Muscle of leg (tissue), 11 donors: ENCODE results near the gene ADRM1. TPM values are rescaled to one million over a fixed set of nuclear protein-coding genes. Genes with fewer than 3 reads are reported as not detected.

ENCODE experiments used
- DNase-seq: peaks from one replicate; pipeline ENCODE4 v3.0.0; 2013
- H3K27ac ChIP-seq: one replicate; pipeline ENCODE4 v1.5.1; 2013; ENCODE audit warnings: mild to moderate bottlenecking, low read length, control low read depth
- H3K27me3 ChIP-seq: one replicate; pipeline ENCODE4 v1.6.1; 2013; ENCODE audit warnings: low read length; ENCODE audit not compliant: control insufficient read depth, insufficient read depth
- H3K36me3 ChIP-seq: one replicate; pipeline ENCODE4 v1.6.1; 2013; ENCODE audit warnings: low read length; ENCODE audit not compliant: control insufficient read depth, insufficient read depth
- H3K4me1 ChIP-seq: one replicate; pipeline ENCODE4 v1.6.1; 2013; ENCODE audit warnings: low read length; ENCODE audit not compliant: control insufficient read depth, insufficient read depth
- H3K4me3 ChIP-seq: one replicate; pipeline ENCODE4 v1.5.1; 2013; ENCODE audit warnings: low read length, control low read depth
- H3K9me3 ChIP-seq: replicated peaks from 2 replicates; pipeline ENCODE4 v1.6.1; 2013; ENCODE audit warnings: low read depth, low read length; ENCODE audit not compliant: control insufficient read depth
- WGBS: methylation state at CpG from one replicate; pipeline ENCODE4 v1.1.5; 2013; ENCODE audit warnings: missing lambda C conversion rate; ENCODE audit not compliant: insufficient coverage; 5-methylcytosine and 5-hydroxymethylcytosine counted together
- polyA plus RNA-seq, 8 donors: library from polyadenylated mRNA; unstranded; fragments of 120-200 nt; gene quantifications; one replicate each; pipeline versions ENCODE4 v1.2.1 to v1.2.3, GENCODE V29; 2013; ENCODE audit warnings: inconsistent platforms in 1 of 8, low replicate concordance in 1 of 8; ENCODE audit not compliant: insufficient read length in 8 of 8, insufficient read depth in 1 of 8
- total RNA-seq: library from RNA; stranded (reverse); fragments of 120-200 nt; gene quantifications from one replicate; pipeline ENCODE4 v1.2.4, GENCODE V29; 2013

Gene ADRM1
- total and polyA plus RNA-seq, 9 donors: 53.6 to 65.6 (median 59.2) TPM

DNA sequence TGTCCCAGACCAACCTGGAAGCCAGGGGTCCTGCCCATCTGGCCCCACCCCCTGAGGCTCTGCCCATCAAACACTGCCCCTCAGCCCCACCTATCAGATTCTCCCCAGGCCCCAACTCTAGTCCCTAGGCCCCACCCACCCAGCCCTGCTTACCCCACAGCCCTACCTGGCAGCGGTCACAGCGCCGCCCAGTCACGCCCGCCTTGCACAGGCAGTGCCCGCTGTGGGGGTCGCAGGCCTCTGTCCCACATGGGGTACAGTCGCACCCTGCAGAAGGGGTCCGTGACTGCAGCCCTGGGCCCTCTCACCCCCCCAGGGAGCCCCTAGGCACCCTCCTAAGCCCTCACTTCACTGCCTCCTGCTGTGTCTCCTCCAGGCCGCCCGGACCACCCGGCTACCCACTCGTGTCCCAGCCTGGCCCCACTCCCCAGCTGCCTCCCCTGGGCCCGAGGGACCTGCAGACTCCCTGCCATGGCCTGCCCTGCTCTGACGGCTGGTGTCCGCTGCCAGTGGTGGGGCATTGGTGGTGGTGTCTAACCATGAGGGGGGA lies 19.8 kb downstream of the ADRM1 start:
- no peak for DNase-seq
- H3K9me3 ChIP-seq: no peaks in the 10 kb centered on the region
- peaks cover 53% of the 10 kb centered on the region for H3K36me3 ChIP-seq
- H3K27me3 ChIP-seq: no peaks in the 10 kb centered on the region
- 87% methylated on average over 15 of the region's 16 CpGs for WGBS
- H3K4me3 ChIP-seq: no peak overlapping the region
- no peaks in the 10 kb centered on the region for H3K4me1 ChIP-seq
- H3K27ac ChIP-seq: no peak overlapping the region

- H3K4me1 ChIP-seq: no peaks in the 10 kb centered on the region
- 88% methylated on average over 47 of the region's 52 CpGs for WGBS
- H3K27me3 ChIP-seq: no peaks in the 10 kb centered on the region
- no peak for DNase-seq
- no peak overlapping the region for H3K4me3 ChIP-seq
- H3K27ac ChIP-seq: no peak overlapping the region
- H3K36me3 ChIP-seq: peaks cover 58% of the 10 kb centered on the region
- no peaks in the 10 kb centered on the region for H3K9me3 ChIP-seq
Measured at GRCh38 chr20:62323146-62323979, 20.6 kb downstream of the ADRM1 start.

- no peak for DNase-seq
- H3K9me3 ChIP-seq: no peaks in the 10 kb centered on the region
- no peaks in the 10 kb centered on the region for H3K27me3 ChIP-seq
- no peaks in the 10 kb centered on the region for H3K4me1 ChIP-seq
- 79% methylated on average over 23 of the region's 25 CpGs for WGBS
- peaks cover 62% of the 10 kb centered on the region for H3K36me3 ChIP-seq
- H3K4me3 ChIP-seq: no peak overlapping the region
- no peak overlapping the region for H3K27ac ChIP-seq
Measured at GRCh38 chr20:62323980-62324906, 21.4 kb downstream of the ADRM1 start.

DNA sequence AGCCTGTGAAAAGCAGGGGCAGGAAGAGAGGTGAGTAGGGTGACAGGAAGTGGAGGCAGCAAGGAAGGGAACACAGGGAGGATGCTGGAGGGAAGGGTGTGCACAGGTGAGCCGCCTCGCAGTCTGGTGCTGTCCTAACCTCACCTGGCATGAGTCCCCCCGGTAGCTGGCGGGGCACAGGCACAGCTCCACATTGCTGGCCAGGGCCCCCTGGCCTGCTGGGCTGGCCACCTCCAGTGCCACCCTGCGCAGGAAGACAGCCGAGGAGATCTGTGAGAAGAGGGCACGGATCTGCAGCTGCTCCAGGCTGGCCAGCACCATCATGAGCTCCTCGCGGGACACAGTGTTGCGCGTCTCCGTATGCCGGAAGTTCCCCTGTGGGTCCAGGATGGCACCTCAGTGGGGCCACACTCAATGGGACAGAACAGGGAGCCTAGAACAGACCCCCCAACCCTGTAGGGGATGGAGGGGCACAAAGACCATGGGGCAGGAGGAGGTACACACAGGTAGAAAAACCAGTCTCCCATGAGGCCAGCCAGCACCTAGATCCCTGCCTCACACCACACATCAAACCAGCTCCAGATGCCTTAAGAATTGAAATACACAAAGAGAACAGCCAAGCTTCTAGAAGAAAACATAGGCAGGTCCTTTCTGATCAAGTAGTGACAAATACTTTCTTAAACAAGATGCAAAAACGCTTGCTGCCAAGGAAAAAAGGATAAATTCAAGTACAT lies 22.5 kb downstream of the ADRM1 start:
- WGBS: 86% methylated on average over 8 of the region's 14 CpGs
- peaks cover 72% of the 10 kb centered on the region for H3K36me3 ChIP-seq
- no peak for DNase-seq

GRCh38 chr20:62326559-62326958 lies 23.8 kb downstream of the ADRM1 start:
- DNase-seq: no peak
- WGBS: 96% methylated on average over 8 of the region's 14 CpGs
- Histone ChIP-seq H3K9me3 (no peaks in the 10 kb centered on the region), H3K4me1 (no peaks in the 10 kb centered on the region), H3K36me3 (peaks cover 74% of the 10 kb centered on the region), H3K4me3 (no peak overlapping the region), H3K27ac (no peak overlapping the region), H3K27me3 (no peaks in the 10 kb centered on the region)

More for the DNA sequence above, 22.5 kb downstream of the ADRM1 start:
- H3K27me3 ChIP-seq: no peaks in the 10 kb centered on the region
- H3K9me3 ChIP-seq: no peaks in the 10 kb centered on the region
- H3K4me3 ChIP-seq: no peak overlapping the region
- no peak overlapping the region for H3K27ac ChIP-seq
- no peaks in the 10 kb centered on the region for H3K4me1 ChIP-seq

DNA sequence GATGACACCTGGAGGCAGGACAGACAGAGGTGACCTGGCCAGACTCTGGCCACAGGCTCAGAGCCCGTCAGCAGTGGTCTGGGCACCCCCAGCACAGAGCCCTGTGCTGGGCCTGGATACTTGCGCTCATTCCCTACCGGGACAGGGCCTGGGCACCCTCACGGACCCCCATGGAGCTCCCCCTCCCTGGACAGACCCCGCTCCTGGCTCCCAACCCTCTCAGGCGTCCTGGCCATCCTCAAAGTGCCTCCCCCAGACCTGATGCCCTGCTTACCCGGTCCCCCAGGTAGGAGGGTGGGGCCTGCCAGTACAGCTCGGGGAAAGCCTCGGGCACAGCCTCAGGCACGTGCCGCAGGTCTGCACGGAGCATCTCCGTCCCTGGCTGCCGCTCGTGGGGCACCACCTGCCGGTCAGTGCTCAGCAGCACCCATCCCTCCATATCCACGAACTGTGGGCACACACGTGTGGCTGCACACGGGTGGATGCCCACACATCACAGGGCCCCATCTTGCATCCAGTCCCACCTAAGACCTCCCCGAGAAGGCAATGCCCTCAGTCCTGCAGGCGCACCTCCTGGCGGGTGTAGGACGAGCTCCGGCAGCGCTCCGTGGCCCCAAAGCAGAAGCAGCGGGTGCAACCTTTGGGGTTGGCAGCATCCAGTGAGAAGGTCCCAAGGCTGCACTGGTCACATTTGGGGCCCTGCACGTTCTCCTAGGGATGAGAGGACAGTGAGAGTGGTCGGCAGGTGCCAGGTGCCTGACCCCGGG lies 24.3 kb downstream of the ADRM1 start:
- Histone ChIP-seq H3K4me3 (no peak overlapping the region), H3K36me3 (peaks cover 73% of the 10 kb centered on the region), H3K27ac (no peak overlapping the region), H3K27me3 (no peaks in the 10 kb centered on the region), H3K4me1 (no peaks in the 10 kb centered on the region), H3K9me3 (no peaks in the 10 kb centered on the region)
- DNase-seq: no peak
- 90% methylated on average over 26 of the region's 30 CpGs for WGBS

DNA sequence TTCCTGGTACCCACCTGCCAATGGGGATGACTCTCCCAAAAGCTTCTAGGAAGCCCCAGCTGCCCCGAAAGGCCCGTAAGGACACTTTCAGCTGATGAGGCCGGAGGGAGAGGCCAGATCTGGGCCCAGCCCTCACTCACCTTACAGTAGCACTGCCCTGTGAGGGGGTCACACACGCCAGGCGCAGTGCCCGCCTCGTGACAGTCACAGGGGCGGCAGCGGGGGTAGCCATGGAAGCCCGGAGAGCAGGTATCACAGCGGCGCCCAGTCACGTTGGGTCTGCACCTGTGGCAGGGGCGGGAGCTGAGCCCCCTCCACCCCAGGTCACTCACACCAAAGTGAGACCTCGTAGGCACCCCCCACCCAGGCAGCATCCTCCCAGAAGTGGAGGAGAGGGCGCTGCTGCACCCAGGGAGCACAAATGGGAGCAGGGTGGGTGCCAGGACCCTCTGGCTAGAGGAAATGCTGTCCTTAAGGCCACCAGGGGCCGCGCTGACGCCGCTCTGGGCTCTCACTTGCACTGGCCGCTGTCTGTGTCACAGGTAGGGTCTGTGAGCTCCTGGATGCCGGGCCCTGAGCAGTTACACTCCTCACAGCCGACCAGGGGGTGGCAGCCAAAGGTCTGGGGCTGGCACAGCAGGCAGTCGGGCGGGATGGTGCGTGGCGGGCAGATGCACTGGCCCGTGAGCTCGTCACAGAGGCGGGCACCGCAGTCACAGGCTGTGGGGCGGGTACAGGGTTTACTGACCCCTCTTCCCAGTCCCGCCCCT lies 25.1 kb downstream of the ADRM1 start:
- no peak for DNase-seq
- no peaks in the 10 kb centered on the region for H3K9me3 ChIP-seq
- peaks cover 79% of the 10 kb centered on the region for H3K36me3 ChIP-seq
- no peak overlapping the region for H3K27ac ChIP-seq
- no peaks in the 10 kb centered on the region for H3K4me1 ChIP-seq
- H3K4me3 ChIP-seq: no peak overlapping the region
- WGBS: 91% methylated on average over 26 of the region's 33 CpGs
- H3K27me3 ChIP-seq: no peaks in the 10 kb centered on the region

GRCh38 chr20:62328684-62329388 lies 26.0 kb downstream of the ADRM1 start:
- 84% methylated on average over 24 of the region's 26 CpGs for WGBS
- no peaks in the 10 kb centered on the region for H3K9me3 ChIP-seq
- no peak overlapping the region for H3K27ac ChIP-seq
- no peaks in the 10 kb centered on the region for H3K27me3 ChIP-seq
- H3K4me3 ChIP-seq: no peak overlapping the region
- no peaks in the 10 kb centered on the region for H3K4me1 ChIP-seq
- peaks cover 81% of the 10 kb centered on the region for H3K36me3 ChIP-seq
- no peak for DNase-seq
